HG03103 (cell line): ENCODE measurements around the gene UTS2R.
"Not testable (repeated sequence)": the region's sequence is repeated elsewhere in the genome, so short reads cannot be mapped to it uniquely, and the experiment has no call there.

Experiments used
- ATAC-seq: cut with Tn5 transposase; IDR thresholded peaks from one replicate; pipeline ENCODE4 v1.9.1; 2021; ENCODE audit warnings: low read depth; ENCODE audit not compliant: unreplicated experiment

Gene UTS2R

GRCh38 chr17:82333279-82334171 is 38.0 kb upstream of the UTS2R start, which contains the start of gene SECTM1:
TSS of gene SECTM1 (minus strand) at chr17:82333766. CDS start at chr17:82327240, 6,526 bp downstream.
- ATAC-seq: no peak

- ATAC-seq: no peak
Observed at GRCh38 chr17:82334204-82334621, 37.4 kb upstream of the UTS2R start.

- no peak for ATAC-seq
Observed at GRCh38 chr17:82334622-82335394, 36.8 kb upstream of the UTS2R start.

GRCh38 chr17:82338858-82339633 is 32.5 kb upstream of the UTS2R start:
- ATAC-seq: no peak

GRCh38 chr17:82339634-82340580 is 31.7 kb upstream of the UTS2R start:
- ATAC-seq: no peak

- ATAC-seq: no peak
Observed at GRCh38 chr17:82342361-82343079, 29.0 kb upstream of the UTS2R start.

GRCh38 chr17:82343560-82343959 is 28.0 kb upstream of the UTS2R start:
- no peak for ATAC-seq

- no peak for ATAC-seq
Observed at GRCh38 chr17:82344175-82344907, 27.2 kb upstream of the UTS2R start.

- no peak for ATAC-seq
Observed at GRCh38 chr17:82345151-82345976, 26.2 kb upstream of the UTS2R start.

- no peak for ATAC-seq
Observed at GRCh38 chr17:82346342-82347300, 24.9 kb upstream of the UTS2R start.

- not testable (repeated sequence) for ATAC-seq
Observed at GRCh38 chr17:82347994-82348393, 23.6 kb upstream of the UTS2R start.

GRCh38 chr17:82348434-82348833 is 23.1 kb upstream of the UTS2R start:
- no peak for ATAC-seq

GRCh38 chr17:82348866-82349265 is 22.7 kb upstream of the UTS2R start:
- no peak for ATAC-seq

- ATAC-seq: no peak
Observed at GRCh38 chr17:82349287-82349701, 22.3 kb upstream of the UTS2R start.

GRCh38 chr17:82350182-82351030 is 21.2 kb upstream of the UTS2R start:
- ATAC-seq: no peak
